HG03064 (cell line): ENCODE data around the gene ZNF492.
"Not testable (repeated sequence)": the region's sequence is repeated elsewhere in the genome, so short reads cannot be mapped to it uniquely, and the experiment has no call there.

ENCODE experiments used
- ATAC-seq: cut with Tn5 transposase; IDR thresholded peaks from one replicate; pipeline ENCODE4 v1.9.1; 2021; ENCODE audit warnings: low read depth; ENCODE audit not compliant: unreplicated experiment

Gene ZNF492

GRCh38 chr19:22633706-22634449 is at the start of gene ZNF492:
ZNF492 (plus strand) TSS chr19:22634324; CDS start chr19:22653400, 19,076 bp downstream.
- ATAC-seq: not testable (repeated sequence)

- no peak for ATAC-seq
Observed at GRCh38 chr19:22595422-22595821, 38.7 kb upstream of the ZNF492 start.

DNA sequence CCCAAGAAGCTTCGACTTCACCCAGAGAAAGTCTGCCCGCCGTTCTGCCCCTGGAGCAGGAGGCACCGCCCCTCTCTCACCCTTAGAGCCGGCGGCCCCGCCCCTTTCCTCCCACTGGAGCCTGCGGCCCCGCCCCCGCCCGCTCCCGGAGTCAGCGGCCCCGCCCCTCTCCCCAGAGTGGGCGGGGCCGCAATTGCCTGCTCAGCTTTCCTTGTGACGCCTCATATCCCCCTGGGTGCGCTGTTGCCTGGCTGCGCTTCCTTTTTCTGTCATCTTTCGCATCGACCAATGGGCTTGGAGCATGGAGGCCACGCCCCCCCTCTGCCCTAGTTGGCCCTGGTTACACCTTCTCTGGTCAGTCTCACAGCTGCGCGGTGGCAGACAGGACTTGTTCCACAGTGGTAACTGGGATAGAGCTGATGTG is 38.2 kb upstream of the ZNF492 start:
- no peak for ATAC-seq

- no peak for ATAC-seq
Observed at GRCh38 chr19:22600690-22601648, 33.2 kb upstream of the ZNF492 start.

- ATAC-seq: no peak
Observed at GRCh38 chr19:22601906-22602630, 32.1 kb upstream of the ZNF492 start.

- no peak for ATAC-seq
Observed at GRCh38 chr19:22602631-22603272, 31.4 kb upstream of the ZNF492 start.

DNA sequence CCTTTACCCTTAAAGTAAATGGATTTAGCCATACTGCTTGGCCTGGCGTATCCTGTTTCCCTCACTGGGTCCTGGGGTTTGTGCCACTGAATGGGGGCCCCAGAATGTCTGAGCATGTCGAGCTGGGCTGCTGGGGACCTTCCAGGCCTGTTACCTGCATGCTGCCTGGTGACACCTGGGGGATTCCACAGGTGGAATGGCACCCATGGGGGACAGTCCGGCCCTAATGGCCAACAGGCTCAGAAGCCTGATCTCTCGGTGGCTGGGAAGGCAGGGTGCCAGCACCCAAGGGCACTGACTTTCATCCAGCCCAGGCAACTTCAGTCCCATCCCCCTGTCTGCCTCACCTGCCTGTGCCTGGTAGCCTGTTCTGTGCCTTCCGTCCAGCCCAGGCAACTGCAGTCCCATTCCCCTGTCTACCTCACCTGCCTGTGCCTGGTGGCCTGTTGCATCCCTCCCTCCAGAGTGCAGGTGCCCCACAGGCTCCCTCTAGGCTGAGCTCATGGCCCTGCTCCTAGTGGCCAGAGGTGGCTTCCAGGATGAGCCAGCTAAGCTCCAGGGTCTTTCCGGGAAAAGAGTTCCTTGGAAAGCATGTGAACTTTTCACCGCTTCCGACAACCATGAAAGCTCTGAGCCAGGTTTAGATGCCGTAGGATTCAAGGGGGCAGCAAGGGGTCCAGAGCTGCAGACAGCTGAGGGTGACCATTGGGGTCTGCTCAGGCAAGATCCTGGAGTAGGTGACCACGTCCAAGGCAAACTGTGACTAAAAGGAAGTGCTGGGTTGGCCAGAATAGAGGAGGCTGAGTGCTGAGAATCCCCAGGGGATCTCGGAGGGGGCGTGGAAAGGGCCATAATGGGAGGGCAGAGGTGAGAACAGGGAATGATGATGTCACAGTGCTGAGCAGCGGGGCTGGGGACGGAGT is 30.3 kb upstream of the ZNF492 start:
- no peak for ATAC-seq

GRCh38 chr19:22604571-22605274 is 29.4 kb upstream of the ZNF492 start:
- no peak for ATAC-seq

- ATAC-seq: no peak
Observed at GRCh38 chr19:22605275-22606211, 28.6 kb upstream of the ZNF492 start.

DNA sequence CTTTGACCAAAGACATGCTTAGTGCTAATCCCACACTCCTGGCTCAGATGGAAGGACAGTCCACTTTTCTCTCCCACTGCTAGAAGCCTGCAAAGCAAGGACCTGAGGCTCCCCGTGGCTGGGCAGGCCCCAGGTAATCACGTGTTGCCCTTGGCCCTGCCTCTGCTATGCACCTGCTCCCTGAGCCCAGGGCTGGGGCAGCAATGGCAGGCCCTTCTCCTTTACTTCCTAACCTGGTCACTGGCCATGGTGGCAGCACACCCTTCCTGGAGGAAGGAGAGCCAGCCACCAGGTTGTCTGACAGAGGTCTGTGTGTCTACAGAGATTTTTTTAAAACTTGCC is 27.9 kb upstream of the ZNF492 start:
- no peak for ATAC-seq

- no peak for ATAC-seq
Observed at GRCh38 chr19:22606954-22607652, 27.0 kb upstream of the ZNF492 start.

DNA sequence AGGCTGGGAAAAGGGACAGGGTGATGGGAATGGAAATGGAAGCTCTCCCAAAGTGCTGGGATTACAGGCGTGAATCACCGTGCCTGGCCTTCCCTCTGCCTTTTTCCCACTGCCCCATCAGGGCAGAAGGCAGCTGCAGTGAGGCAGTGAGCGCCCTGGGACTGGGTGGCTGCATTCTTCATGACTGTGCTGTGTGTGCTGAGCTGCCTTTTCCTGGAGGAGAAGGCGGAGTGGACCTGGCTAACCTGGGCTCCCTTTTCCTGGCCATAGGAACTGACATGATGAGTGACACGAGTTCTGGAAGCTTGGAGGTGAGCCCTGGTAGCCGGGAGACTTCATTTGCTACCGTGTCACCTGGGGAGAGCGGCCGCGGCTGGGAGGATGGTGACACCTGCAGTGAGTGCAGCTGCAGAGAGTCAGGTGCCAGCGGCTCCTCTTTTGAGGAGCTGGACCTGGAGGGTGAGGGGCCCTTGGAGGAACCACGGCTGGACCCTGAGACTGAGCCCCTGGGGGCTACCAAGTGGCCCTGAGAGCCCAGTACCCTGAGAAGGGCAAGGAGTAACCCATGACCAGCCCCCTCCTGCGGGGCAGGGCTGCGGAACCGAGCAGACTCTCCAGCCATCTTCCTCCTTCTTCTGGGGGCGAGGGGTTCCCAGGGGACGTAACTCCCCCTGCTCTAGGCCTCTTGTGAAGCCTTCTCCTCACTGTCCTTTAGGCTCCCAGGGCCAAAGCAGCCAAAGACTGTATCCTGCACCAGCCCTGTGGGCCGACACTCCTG is 26.3 kb upstream of the ZNF492 start:
- ATAC-seq: no peak

GRCh38 chr19:22608441-22608840 is 25.7 kb upstream of the ZNF492 start:
- ATAC-seq: no peak

DNA sequence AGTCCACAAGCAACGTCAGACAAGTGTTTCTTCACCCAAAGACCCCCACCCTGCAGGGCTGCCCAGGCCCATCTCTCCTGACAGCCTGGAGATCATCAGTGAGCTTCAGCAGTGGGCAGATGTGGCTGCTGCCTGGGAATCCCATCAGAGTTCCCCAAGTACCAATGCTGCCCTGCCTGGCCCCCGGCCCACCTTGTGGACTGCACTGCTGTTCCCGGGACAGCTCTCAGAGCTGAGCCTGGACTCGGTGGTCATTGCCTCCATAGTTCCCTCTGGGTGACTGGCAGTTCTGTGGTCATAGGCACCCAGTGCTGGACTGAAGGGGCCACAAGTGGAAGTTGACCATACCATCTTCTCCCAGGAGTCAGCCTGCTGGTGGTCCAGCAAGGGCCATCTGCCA is 24.5 kb upstream of the ZNF492 start:
- ATAC-seq: no peak

GRCh38 chr19:22610121-22610520 is 24.0 kb upstream of the ZNF492 start:
- no peak for ATAC-seq

GRCh38 chr19:22612316-22612715 is 21.8 kb upstream of the ZNF492 start:
- ATAC-seq: no peak
